ENCODE results near the gene FRMPD1. TPM values are rescaled to one million over a fixed set of nuclear protein-coding genes. Genes with fewer than 3 reads are reported as not detected.
A peak's percentile ranks its signal among the peaks of the same experiment; 100 is the strongest.

FRMPD1 gene
- total RNA-seq, 1 experiment from 2014 or later: not detected

DNA sequence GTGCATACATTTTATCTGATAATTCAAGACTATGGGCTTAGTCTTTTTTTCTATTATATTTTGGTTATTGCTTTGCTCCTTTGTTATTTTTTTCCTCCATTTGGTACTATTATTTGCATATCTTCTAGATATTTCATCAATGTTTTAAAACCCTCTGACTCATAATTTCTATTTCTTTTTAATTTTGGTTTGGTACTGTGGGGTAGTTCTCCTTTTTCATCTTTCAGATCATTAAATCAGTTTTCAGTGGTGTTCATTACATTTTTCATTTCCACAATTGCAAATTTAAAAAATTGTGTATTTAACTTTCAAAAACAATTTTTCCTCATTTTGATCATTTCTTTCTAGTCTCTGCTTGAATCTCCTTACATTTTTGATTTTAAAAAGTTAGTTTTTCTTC, 7.5 kb upstream of the FRMPD1 start:
- H3K27ac ChIP-seq: no peak overlapping the region
- H3K4me3 ChIP-seq: no peak overlapping the region
- peaks cover 40% of the 10 kb centered on the region for H3K27me3 ChIP-seq (ENCODE audit: insufficient read depth, low read depth)
- ChIA-PET POLR2A (ENCODE audit: unreplicated experiment) (no interaction called here), CTCF (no interaction called here)
- no peaks in the 10 kb centered on the region for H3F3A ChIP-seq (ENCODE audit: insufficient read depth, low read depth)
- DNase-seq: no peak
- no peaks in the 10 kb centered on the region for H3K4me1 ChIP-seq (replicated peaks; ENCODE audit: insufficient read depth)
- no peak overlapping the region for H2AFZ ChIP-seq
- H4K20me1 ChIP-seq (ENCODE audit: insufficient read depth): no peaks in the 10 kb centered on the region
- BruUV-seq (replicated peaks): no TSS peak
- no peaks in the 10 kb centered on the region for H3K79me2 ChIP-seq (ENCODE audit: low read depth)
- no peaks in the 10 kb centered on the region for H3K9me3 ChIP-seq (ENCODE audit: insufficient read depth, low read depth)
- no peaks in the 10 kb centered on the region for H3K36me3 ChIP-seq (ENCODE audit: low read depth)
- intact Hi-C loops (cut with micrococcal nuclease; ENCODE audit: unreplicated experiment): no loop called here
- no peaks in the 10 kb centered on the region for H3K9me2 ChIP-seq (ENCODE audit: insufficient read depth)
- H3K4me2 ChIP-seq: no peak overlapping the region
- TF ChIP-seq EZH2 (IDR thresholded peaks at IDR 0.05; ENCODE audit: low read depth): no peak
- TF ChIP-seq, protein P1, sequence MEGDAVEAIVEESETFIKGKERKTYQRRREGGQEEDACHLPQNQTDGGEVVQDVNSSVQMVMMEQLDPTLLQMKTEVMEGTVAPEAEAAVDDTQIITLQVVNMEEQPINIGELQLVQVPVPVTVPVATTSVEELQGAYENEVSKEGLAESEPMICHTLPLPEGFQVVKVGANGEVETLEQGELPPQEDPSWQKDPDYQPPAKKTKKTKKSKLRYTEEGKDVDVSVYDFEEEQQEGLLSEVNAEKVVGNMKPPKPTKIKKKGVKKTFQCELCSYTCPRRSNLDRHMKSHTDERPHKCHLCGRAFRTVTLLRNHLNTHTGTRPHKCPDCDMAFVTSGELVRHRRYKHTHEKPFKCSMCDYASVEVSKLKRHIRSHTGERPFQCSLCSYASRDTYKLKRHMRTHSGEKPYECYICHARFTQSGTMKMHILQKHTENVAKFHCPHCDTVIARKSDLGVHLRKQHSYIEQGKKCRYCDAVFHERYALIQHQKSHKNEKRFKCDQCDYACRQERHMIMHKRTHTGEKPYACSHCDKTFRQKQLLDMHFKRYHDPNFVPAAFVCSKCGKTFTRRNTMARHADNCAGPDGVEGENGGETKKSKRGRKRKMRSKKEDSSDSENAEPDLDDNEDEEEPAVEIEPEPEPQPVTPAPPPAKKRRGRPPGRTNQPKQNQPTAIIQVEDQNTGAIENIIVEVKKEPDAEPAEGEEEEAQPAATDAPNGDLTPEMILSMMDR (conservative IDR thresholded peaks at IDR 0.05): no peak

DNA sequence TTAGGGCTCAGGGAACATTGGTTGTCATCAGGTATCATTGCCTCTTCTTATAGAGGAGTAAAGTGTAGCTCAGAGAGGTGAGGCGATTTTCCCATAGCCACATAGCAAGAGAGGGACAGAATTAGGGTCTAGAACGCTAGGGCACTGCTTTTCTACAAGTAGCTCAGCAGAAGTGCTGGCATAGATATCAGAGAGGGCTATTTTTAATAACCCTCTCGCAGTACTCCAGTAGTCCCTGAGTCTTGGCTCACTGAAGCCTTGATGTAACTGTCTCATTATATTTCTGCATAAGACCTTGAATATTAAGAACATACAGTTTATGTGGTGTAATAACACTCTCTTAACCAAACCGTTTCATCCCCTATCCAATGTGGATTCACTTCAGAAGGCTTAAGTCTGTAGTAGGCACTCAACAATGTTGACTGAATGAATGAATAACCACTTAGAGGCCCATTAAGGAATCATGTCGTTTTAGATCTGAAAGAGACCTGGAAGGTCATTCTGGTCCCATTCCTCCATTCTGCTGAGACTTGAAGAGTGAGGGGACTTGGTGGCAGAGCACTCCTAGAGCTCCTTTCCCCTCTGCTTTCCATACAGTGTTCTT, 4.7 kb upstream of the FRMPD1 start:
- ChIA-PET CTCF (no interaction called here), POLR2A (ENCODE audit: unreplicated experiment) (interaction anchor here (0.7 kb wide), 1 partner anchor 15 kb away, joined by 3 read pairs; no protein-coding TSS in a partner anchor)
- intact Hi-C loops (cut with micrococcal nuclease; ENCODE audit: unreplicated experiment): no loop called here
- Histone ChIP-seq H2AFZ (no peak overlapping the region), H3F3A (ENCODE audit: insufficient read depth, low read depth) (no peaks in the 10 kb centered on the region), H3K9me3 (ENCODE audit: insufficient read depth, low read depth) (no peaks in the 10 kb centered on the region), H3K4me1 (replicated peaks; ENCODE audit: insufficient read depth) (no peaks in the 10 kb centered on the region), H3K27me3 (ENCODE audit: insufficient read depth, low read depth) (peaks cover 55% of the 10 kb centered on the region), H4K20me1 (ENCODE audit: insufficient read depth) (no peaks in the 10 kb centered on the region), H3K9me2 (ENCODE audit: insufficient read depth) (no peaks in the 10 kb centered on the region), H3K79me2 (ENCODE audit: low read depth) (no peaks in the 10 kb centered on the region), H3K27ac (no peak overlapping the region), H3K4me3 (no peak overlapping the region), H3K36me3 (ENCODE audit: low read depth) (no peaks in the 10 kb centered on the region), H3K4me2 (no peak overlapping the region)
- TF ChIP-seq, protein P1 (conservative IDR thresholded peaks at IDR 0.05): no peak
- no peak for TF ChIP-seq EZH2 (IDR thresholded peaks at IDR 0.05; ENCODE audit: low read depth)
- DNase-seq: no peak
- no TSS peak for BruUV-seq (replicated peaks)

DNA sequence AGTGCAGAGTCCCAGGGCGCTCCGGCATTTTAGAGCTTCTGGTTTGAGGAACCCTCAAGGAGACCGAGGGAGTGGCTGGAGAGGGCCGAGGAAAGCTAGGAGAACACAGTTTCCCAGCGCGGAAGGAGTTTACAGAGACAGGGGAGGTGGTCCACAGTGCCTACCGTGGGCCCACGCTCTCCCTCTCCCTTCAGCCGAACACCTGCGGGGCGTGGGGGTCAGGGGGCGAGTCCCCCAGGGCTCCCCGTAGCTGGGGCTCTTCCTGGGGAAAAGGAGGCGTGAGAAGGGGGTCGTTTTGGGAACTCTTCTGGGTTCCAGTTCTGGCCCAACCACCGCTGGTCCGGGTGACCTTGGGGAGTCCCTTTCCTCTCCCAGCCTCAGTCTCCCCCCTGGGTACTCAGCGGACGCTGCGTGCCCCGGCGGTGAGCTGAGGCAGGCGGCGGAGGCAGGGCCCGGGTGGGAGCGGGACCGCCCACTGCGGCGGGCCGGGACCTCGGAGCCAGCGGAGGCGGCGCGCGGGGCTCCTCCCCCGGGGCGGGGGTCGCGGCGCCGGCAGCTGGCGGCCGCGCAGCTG, 368 bp upstream of the FRMPD1 start:
- Histone ChIP-seq H3K79me2 (ENCODE audit: low read depth) (no peaks in the 10 kb centered on the region), H3K27me3 (ENCODE audit: insufficient read depth, low read depth) (peaks cover 77% of the 10 kb centered on the region), H3K4me2 (peak overlapping the region; percentile 19; the same call in 1 of the 2 replicates), H3K9me2 (ENCODE audit: insufficient read depth) (no peaks in the 10 kb centered on the region), H2AFZ (no peak overlapping the region), H3F3A (ENCODE audit: insufficient read depth, low read depth) (no peaks in the 10 kb centered on the region), H3K4me1 (replicated peaks; ENCODE audit: insufficient read depth) (no peaks in the 10 kb centered on the region), H3K9me3 (ENCODE audit: insufficient read depth, low read depth) (no peaks in the 10 kb centered on the region), H3K4me3 (no peak overlapping the region), H4K20me1 (ENCODE audit: insufficient read depth) (no peaks in the 10 kb centered on the region), H3K27ac (no peak overlapping the region), H3K36me3 (ENCODE audit: low read depth) (no peaks in the 10 kb centered on the region)
- POLR2A ChIA-PET (ENCODE audit: unreplicated experiment): no interaction called here
- no TSS peak for BruUV-seq (replicated peaks)
- TF ChIP-seq, protein P1 (conservative IDR thresholded peaks at IDR 0.05): no peak
- TF ChIP-seq EZH2 (IDR thresholded peaks at IDR 0.05; ENCODE audit: low read depth): no peak
- no peak for DNase-seq
- intact Hi-C loops (cut with micrococcal nuclease; ENCODE audit: unreplicated experiment): no loop called here
- CTCF ChIA-PET: no interaction called here
